GM18867 (cell line): ENCODE data around the gene PDE4B.
A peak's percentile ranks its signal among the peaks of the same experiment; 100 is the strongest.

Experiments
- ATAC-seq: cut with Tn5 transposase; IDR thresholded peaks from one replicate; pipeline ENCODE4 v1.9.1; 2021; ENCODE audit warnings: mild to moderate bottlenecking, moderate library complexity; ENCODE audit not compliant: unreplicated experiment

PDE4B gene

GRCh38 chr1:66250075-66250474 is 457.4 kb downstream of the PDE4B start:
- ATAC-seq, result no peak

DNA sequence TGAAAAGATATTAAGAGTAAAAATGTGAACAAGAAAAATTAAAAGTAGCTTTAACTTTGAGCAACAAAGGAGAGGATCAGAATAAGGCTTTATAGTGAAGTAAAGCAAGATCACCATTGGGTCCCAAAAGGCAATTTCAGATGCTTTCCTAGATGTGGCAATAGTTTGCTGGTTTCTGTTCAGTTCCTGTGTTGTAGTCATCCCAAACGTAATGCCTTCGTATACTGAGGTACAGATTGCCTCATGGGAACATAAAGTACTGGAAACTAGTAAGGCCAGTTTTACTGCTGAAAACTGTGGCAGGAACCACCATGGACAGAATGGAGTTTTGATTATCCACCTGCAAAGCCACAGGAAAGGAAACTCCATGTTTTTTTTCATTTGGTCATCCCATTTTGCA is 457.8 kb downstream of the PDE4B start:
- no peak for ATAC-seq

DNA sequence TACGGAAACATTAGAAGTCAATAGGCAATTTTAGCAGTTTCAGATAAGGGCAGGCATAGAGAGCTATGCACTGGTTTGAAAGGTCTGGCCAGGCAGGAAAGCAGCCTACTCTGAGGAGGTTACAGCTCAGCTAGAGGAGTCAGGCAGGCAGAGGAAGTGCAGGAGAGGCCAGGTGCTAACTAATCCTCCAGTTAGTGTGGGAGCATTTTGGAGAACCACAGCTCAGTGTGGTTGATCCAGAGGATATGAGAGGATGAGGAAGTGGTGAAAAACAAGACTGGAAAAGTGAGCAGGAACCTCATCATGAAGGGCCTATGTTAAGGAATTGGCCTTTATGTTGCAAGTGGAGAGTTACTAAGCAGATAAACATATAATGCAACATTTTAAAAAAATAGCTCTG is 458.9 kb downstream of the PDE4B start:
- no peak for ATAC-seq

DNA sequence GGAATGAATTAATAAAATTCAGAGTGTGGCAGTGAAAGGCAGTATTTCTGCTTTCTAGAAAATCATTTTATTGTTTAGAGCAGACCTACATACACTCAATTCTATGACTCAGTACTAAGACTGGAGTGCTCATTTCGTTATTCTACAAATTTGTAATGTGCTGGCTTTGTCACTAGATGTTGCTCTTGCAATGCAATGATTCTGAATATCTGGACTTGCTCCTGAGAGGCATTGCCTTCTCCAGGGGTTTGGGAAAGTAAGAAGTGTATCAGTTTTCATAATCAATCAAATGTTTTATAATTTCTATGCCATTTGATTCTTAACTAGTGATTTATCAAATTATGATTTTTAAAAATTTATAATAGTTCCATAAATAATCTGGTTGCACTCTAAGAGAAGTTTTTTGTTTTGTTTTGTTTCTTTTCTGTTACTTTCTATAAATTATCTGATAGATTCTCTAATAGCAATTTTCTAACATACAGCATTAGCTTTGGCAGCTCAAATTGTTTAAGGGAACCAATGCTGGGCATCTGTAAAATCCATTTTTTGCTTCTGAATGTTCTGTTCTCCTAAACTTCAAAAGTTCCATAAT is 460.7 kb downstream of the PDE4B start:
- ATAC-seq, result peak; percentile 81

DNA sequence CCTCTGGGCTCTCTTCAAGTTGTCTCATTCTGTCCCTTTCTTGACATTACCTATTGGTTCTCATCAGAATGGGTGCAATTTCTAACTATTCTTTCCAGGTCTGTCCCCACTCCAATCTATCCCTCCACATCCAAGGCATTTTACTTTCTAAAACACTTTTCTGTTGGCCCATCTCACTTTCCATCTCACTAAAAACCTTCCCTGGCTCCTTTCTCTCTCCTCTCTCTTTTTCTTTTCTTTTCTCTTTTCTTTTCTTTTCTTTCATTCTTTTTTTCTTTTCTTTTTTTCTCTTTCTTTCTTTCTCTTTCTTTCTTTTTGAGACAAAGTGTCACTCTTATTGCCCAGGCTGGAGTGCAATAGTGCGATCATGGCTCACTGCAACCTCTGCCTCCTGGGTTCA is 462.1 kb downstream of the PDE4B start:
- no peak for ATAC-seq

DNA sequence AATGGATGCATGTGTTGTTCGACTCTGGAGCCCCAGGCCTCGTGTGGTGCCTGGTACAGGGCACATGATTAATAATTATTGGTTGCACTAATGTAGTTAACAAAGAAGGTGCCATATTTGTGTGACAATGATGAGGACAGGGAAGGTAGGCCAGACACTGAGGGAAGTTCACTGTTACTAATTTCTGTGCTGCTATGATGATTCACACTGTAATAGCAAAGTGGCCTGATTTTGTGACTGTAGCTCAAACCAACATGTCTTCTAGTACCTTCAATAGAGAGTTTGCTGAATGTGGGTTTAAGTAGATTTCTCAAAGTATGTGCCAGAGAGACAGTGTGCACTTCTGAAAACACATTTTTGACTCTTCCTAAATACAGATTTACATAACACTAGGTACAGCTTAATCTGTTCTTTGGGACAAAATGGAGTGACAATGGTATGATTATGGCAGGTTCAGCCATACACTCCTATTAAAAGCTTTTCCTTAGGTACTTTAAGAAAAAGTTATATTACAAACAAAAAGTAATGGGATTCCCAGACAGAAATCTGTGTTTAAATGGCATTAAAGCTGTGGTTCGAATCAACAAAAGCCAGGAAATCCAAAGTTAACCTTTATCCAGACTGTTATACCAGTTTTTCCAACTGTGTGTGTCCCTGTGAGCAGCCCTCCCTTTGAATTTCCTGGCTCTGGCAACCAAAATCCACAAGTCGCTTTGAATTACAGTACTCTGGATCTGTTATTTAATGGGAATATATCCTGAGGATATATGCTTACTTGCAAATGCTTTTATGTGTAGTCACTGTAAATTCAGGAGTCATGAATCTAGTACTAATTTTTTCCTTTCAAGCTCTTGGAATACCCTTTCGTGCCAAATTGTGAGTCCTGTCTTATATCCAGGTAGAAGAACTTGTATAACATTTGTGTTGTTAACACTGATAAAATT is 464.2 kb downstream of the PDE4B start:
- no peak for ATAC-seq

GRCh38 chr1:66258404-66259105 is 465.9 kb downstream of the PDE4B start:
- ATAC-seq, result peak; percentile 76

- ATAC-seq, result no peak
Observed at GRCh38 chr1:66261364-66261763, 468.7 kb downstream of the PDE4B start.

GRCh38 chr1:66262208-66262963 is 469.7 kb downstream of the PDE4B start:
- no peak for ATAC-seq

DNA sequence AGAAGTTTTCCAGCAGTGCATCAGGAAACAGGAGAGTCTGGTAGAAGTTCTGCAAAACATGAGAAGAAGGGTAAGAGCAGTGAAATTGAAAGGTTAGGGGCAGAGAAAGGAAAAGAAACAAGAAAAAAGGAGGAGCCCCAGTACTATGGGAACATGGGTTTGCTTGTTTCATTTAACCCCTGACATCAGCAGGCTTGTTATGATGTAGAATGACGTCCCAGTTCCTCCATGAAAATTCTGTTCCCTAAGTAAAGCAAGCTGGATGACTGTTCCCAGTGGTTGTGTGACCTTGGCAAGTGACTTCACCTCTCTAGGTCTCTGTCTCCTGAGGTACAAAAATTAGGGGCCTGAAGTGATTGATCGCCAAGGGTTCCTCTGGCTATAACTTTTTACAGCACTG is 472.6 kb downstream of the PDE4B start:
- ATAC-seq, result no peak

- ATAC-seq, result no peak
Observed at GRCh38 chr1:66265796-66266195, 473.1 kb downstream of the PDE4B start.

GRCh38 chr1:66266350-66266749 is 473.7 kb downstream of the PDE4B start:
- ATAC-seq, result no peak

DNA sequence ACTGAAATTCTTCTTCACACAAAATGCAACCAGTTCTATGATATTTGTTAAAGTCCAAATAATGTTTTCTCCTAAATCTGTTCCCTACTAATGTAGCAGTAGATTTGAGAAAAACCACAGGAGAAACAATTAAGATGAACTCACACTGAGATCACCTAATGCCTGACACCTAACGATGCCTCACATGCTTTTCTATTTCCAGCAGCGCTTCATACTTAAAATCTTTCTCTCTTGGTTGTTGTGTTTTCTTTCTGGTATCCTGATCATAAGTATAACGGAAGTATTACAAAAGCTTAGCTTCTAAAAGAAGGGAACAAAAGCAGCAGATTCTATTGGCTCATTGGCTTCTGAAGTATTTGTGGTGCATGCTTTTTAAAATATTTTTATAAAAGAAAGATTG is 474.1 kb downstream of the PDE4B start:
- ATAC-seq, result no peak

- ATAC-seq, result no peak
Observed at GRCh38 chr1:66267201-66267940, 474.7 kb downstream of the PDE4B start.

GRCh38 chr1:66269222-66269621 is 476.5 kb downstream of the PDE4B start:
- no peak for ATAC-seq

GRCh38 chr1:66270119-66270812 is 477.6 kb downstream of the PDE4B start:
- ATAC-seq, result no peak

DNA sequence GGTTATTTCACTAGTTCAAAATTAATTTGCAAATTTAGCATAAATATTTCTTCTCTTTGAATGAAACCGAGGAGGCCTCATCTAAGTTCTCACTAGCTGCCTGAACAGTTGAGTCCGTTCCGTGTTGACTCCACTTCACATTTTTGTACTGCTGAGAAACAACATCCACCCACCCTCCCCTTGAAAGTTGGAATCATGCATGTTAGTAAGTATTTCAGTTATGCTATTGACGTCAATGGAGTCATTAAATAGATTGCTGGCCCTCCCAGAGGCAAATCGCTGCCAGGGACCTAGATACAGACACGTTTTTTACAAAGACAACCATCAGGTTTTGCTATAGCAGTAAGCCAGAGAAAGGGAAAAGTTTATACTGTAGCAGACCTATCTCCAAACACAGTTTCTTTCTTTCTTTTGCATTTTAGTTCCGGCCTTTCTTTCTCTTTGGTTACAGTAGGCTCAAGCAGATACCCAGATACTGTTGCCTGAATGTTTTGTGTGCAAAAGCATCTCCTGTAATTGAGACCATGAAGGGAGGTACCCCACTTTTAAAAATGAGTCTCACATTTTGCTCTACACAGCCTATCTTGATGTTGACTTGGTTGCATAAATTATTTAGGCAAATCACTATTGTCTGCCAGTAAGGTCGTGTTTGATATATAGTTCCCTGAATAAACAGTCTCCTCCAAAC is 478.7 kb downstream of the PDE4B start:
- no peak for ATAC-seq

DNA sequence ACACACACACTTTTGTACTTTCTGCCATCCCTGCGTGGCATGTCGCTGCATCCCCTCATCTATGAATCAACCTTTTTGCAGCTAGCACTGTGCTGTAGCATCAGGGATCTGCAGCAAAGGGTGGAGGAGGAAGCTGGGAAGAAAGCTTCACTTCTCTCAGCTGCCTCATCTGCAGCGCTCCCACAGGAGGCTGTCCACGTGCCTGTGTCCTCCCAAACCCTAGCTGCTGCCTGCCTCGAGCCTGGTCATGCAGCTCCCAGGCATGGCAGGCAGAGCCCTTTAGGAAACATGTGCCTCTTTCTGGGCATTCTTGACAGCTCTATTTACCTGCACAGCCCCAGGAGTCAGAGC is 479.2 kb downstream of the PDE4B start:
- no peak for ATAC-seq

DNA sequence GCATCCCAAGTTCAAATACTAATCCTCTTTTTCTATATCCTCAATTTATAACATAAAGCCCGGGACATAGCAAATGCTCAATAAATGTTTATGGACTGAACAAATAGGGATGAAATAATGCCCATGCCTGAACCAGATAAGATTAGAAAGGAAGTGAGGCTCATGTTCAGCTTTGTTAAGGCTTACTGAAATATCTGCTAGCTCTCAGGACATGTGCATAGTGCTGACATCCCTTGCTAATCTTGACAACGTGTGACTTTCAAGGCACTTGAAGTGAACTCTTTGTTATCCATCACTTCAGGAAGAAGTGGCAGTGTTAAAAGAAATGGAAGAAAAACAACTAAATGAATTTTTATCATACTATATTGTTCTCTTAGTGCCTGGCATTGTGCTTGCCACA is 481.0 kb downstream of the PDE4B start:
- no peak for ATAC-seq
